Brain microvascular endothelial cell (primary cell): ENCODE data around the gene KCNQ5.
A peak's percentile ranks its signal among the peaks of the same experiment; 100 is the strongest.

Source experiments
- DNase-seq: peaks from one replicate; pipeline ENCODE4 v3.0.0-alpha.2; 2020
- H3K27ac ChIP-seq: fragments of 250-450 bp; sonication (Bioruptor Pico); 2 replicates; pipeline ENCODE4 v1.5.1; 2020; ENCODE audit warnings: mild to moderate bottlenecking, moderate library complexity
- H3K27me3 ChIP-seq: fragments of 250-450 bp; sonication (Bioruptor Pico); replicated peaks from 2 replicates; pipeline ENCODE4 v1.5.1; 2020; ENCODE audit warnings: mild to moderate bottlenecking
- H3K36me3 ChIP-seq: fragments of 250-450 bp; sonication (Bioruptor Pico); replicated peaks from 2 replicates; pipeline ENCODE4 v1.5.1; 2020; ENCODE audit warnings: mild to moderate bottlenecking
- H3K4me3 ChIP-seq: 2 replicates; pipeline ENCODE4 v1.5.1; 2011; ENCODE audit warnings: low read depth, mild to moderate bottlenecking, control low read depth, low read length, moderate library complexity
- CTCF ChIP-seq: IDR thresholded peaks from 2 replicates; pipeline ENCODE4 v1.5.1; 2011; ENCODE audit warnings: low read depth, mild to moderate bottlenecking, moderate library complexity, low read length, control low read depth, inconsistent platforms; ENCODE audit errors: missing control alignments
- in situ Hi-C: cut with HindIII; loops from 2 replicates; pipeline ENCODE4 v1.10.0; 2017; ENCODE audit warnings: low sequenced_read_pairs, low pct_ligation_motif_present

The KCNQ5 gene

GRCh38 chr6:73144516-73144915, 522.7 kb downstream of the KCNQ5 start:
- in situ Hi-C loops: no loop called here
- H3K36me3 ChIP-seq: no peaks in the 10 kb centered on the region

GRCh38 chr6:73145690-73146089, 523.8 kb downstream of the KCNQ5 start:
- DNase-seq: no peak
- TF ChIP-seq CTCF: no peak
- Histone ChIP-seq H3K4me3 (no peak overlapping the region), H3K27me3 (no peaks in the 10 kb centered on the region), H3K27ac (no peak overlapping the region), H3K36me3 (no peaks in the 10 kb centered on the region)
- in situ Hi-C loops: no loop called here

More at GRCh38 chr6:73144516-73144915, 522.7 kb downstream of the KCNQ5 start:
- no peak for TF ChIP-seq CTCF
- no peak for DNase-seq
- Histone ChIP-seq H3K27me3 (no peaks in the 10 kb centered on the region), H3K4me3 (no peak overlapping the region), H3K27ac (no peak overlapping the region)

- TF ChIP-seq CTCF: no peak
- H3K36me3 ChIP-seq: no peaks in the 10 kb centered on the region
- no peak for DNase-seq
- H3K27ac ChIP-seq: no peak overlapping the region
- in situ Hi-C loops: no loop called here
- no peak overlapping the region for H3K4me3 ChIP-seq
- H3K27me3 ChIP-seq: no peaks in the 10 kb centered on the region
Observed at GRCh38 chr6:73151732-73152131, 529.9 kb downstream of the KCNQ5 start.

- H3K27ac ChIP-seq: no peak overlapping the region
- no peaks in the 10 kb centered on the region for H3K36me3 ChIP-seq
- DNase-seq: no peak
- TF ChIP-seq CTCF: no peak
- no peak overlapping the region for H3K4me3 ChIP-seq
- in situ Hi-C loops: no loop called here
- H3K27me3 ChIP-seq: no peaks in the 10 kb centered on the region
Observed at GRCh38 chr6:73152556-73152955, 530.7 kb downstream of the KCNQ5 start.

- no peak for TF ChIP-seq CTCF
- no peak overlapping the region for H3K27ac ChIP-seq
- peak; percentile 3 for DNase-seq
- H3K36me3 ChIP-seq: no peaks in the 10 kb centered on the region
- H3K4me3 ChIP-seq: no peak overlapping the region
- H3K27me3 ChIP-seq: no peaks in the 10 kb centered on the region
- in situ Hi-C loops: no loop called here
Observed at GRCh38 chr6:73152966-73153757, 531.3 kb downstream of the KCNQ5 start.
